Erythroblast (primary cell): Measurements from ENCODE around the gene PLB1.

Experiments used
- GATA1 ChIP-seq: IDR thresholded peaks from 2 replicates; pipeline ENCODE4 v1.6.1; 2011; ENCODE audit warnings: low read depth, mild to moderate bottlenecking, control low read depth, low read length, moderate library complexity
- POLR2A ChIP-seq: IDR thresholded peaks from 2 replicates; pipeline ENCODE4 v1.6.1; 2011; ENCODE audit warnings: mild to moderate bottlenecking, low read length

- TF ChIP-seq POLR2A (no peak), GATA1 (no peak)
Observed at GRCh38 chr2:28462122-28462521, 33.7 kb upstream of the PLB1 start.
